ENCODE measurements around the gene SOX5. TPM values are rescaled to one million over a fixed set of nuclear protein-coding genes. Genes with fewer than 3 reads are reported as not detected.

The SOX5 gene
- total RNA-seq, 3 donors from 2014 or later: 10.5 to 42.1 (median 11.7) TPM

DNA sequence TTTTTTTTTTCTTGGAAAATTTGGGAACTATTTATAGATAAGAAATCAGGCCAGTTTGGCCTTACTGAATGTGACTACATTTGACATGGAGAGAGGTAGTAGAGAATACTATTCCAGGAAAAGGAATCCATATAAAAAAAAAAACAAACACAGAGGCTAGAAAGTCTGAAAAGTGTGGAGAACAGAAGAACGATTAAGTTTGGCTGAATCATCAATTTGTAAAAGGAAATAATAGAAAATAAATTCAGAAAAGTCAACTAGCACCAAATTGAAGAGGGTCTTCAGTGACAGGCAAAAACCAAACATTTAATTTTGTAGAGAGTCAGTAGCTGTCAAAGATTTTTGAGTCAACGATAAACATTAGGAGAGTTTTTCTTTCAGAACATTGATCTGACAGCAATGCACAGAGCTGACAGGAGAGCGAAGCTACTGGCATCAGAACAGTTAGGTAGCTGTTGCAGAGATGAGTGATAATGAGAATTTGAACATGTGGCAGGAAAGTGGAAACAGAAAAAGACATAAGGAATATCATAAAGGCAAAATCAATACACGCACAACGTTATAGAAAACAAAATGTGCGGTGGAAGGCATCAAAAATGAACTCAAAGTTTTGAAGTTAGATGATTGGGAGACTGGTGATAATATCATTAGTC lies 241.2 kb downstream of the SOX5 start:
- TF ChIP-seq POLR2A (IDR thresholded peaks at IDR 0.05): no peak
- TF ChIP-seq, protein P1, sequence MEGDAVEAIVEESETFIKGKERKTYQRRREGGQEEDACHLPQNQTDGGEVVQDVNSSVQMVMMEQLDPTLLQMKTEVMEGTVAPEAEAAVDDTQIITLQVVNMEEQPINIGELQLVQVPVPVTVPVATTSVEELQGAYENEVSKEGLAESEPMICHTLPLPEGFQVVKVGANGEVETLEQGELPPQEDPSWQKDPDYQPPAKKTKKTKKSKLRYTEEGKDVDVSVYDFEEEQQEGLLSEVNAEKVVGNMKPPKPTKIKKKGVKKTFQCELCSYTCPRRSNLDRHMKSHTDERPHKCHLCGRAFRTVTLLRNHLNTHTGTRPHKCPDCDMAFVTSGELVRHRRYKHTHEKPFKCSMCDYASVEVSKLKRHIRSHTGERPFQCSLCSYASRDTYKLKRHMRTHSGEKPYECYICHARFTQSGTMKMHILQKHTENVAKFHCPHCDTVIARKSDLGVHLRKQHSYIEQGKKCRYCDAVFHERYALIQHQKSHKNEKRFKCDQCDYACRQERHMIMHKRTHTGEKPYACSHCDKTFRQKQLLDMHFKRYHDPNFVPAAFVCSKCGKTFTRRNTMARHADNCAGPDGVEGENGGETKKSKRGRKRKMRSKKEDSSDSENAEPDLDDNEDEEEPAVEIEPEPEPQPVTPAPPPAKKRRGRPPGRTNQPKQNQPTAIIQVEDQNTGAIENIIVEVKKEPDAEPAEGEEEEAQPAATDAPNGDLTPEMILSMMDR (IDR thresholded peaks at IDR 0.05): no peak
- no peak for TF ChIP-seq POLR2AphosphoS5 (IDR thresholded peaks at IDR 0.05)
- no peaks in the 10 kb centered on the region for H3K9me3 ChIP-seq
- no peak for DNase-seq (ENCODE audit: low spot score in 2 of 2)
- no peak overlapping the region for H3K27ac ChIP-seq
- intact Hi-C loops (cut with DNase I; ENCODE audit: low total_unique reads): no loop called here
- no peak overlapping the region for H3K4me3 ChIP-seq
- no peaks in the 10 kb centered on the region for H3K36me3 ChIP-seq
- no peaks in the 10 kb centered on the region for H3K4me1 ChIP-seq
- H3K27me3 ChIP-seq: no peaks in the 10 kb centered on the region

DNA sequence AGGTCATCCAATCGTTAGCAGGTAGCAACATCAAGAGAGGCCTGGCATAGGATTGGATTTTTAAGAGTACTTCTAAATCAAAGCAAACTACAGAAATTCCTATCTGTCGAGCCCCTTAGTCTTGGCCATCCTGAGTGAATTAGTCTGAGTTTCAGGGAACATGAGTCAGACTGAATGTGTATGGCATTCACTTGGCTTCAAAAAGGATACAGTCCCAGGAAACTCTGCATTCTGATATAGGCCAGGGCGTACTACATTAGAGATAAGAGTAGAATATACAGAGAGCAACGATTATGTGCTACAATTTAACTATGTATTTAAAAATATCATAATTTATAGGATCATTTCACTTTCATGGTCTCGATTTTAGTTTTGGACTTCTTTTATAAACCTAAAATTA lies 242.2 kb downstream of the SOX5 start:
- no peaks in the 10 kb centered on the region for H3K4me1 ChIP-seq
- no peaks in the 10 kb centered on the region for H3K27me3 ChIP-seq
- H3K36me3 ChIP-seq: no peaks in the 10 kb centered on the region
- intact Hi-C loops (cut with DNase I; ENCODE audit: low total_unique reads): no loop called here
- no peak overlapping the region for H3K4me3 ChIP-seq
- no peak for TF ChIP-seq POLR2AphosphoS5 (IDR thresholded peaks at IDR 0.05)
- no peak for TF ChIP-seq POLR2A (IDR thresholded peaks at IDR 0.05)
- TF ChIP-seq, protein P1 (IDR thresholded peaks at IDR 0.05): no peak
- no peaks in the 10 kb centered on the region for H3K9me3 ChIP-seq
- no peak overlapping the region for H3K27ac ChIP-seq
- no peak for DNase-seq (ENCODE audit: low spot score in 2 of 2)

DNA sequence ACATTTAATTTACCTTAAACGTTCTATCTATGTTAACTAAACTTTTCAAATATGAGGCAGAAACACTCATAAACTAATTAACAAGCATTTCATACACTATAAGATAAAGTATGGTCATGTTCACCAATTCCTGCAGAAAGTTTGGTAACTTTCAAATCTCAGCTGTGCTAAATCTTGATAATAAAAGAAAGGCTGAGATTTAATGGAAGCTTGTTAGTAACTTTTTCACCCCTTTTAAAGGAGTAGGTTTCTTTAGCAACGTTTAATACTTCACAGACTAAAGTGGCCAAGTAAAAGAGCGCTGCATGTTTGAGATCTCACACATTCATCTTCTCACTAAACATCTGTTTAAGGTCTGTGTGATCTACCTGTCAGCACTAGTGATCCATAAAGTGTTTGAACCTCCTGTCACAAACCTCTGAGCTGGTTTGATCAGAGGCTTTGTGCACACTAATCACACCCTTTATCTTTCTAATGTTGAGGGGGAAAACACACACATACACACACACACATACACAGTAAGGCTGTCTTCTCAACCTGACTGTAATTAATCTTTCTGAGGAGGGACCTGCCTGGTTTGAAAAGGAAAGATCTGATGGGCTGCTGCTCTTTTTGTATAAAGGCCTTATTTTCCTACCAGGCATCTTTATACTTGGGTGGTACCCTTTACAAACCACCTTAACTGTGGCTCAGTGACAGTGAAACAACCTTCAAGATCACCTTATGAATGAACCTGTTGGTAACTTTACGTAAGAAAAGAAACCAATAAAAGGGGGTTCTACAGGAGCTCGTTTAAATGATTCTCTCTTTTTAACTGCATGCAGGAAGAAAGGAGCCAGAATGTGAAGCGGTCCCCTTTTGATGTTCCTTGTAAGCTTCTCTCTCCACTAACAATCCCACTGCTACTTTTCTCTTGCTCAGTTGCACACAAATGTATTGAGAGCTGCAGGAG lies 244.2 kb downstream of the SOX5 start:
- H3K36me3 ChIP-seq: no peaks in the 10 kb centered on the region
- intact Hi-C loops (cut with DNase I; ENCODE audit: low total_unique reads): no loop called here
- H3K9me3 ChIP-seq: no peaks in the 10 kb centered on the region
- no peak for TF ChIP-seq POLR2AphosphoS5 (IDR thresholded peaks at IDR 0.05)
- no peak for TF ChIP-seq POLR2A (IDR thresholded peaks at IDR 0.05)
- TF ChIP-seq, protein P1 (IDR thresholded peaks at IDR 0.05): no peak
- H3K27me3 ChIP-seq: no peaks in the 10 kb centered on the region
- H3K4me1 ChIP-seq: no peaks in the 10 kb centered on the region
- H3K4me3 ChIP-seq: no peak overlapping the region
- H3K27ac ChIP-seq: no peak overlapping the region
- DNase-seq (ENCODE audit: low spot score in 2 of 2): no peak

DNA sequence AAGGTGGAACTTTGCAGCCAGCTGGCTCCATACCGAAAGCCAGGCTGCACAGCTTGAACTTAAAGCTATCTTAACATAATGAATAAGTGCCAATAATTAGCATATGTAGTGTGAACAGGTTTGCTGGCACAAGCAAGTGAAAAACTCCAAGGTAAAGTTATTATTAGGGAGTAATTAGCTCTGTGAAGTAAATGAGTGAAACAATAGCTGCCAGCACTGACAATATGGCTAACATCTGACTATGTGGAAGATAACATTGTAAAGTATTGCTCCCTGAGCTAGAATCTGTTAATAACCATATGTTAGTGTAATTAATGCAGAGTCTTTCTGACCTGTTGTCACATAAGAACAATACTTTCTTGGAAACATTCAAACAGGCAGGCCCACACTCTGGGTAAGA lies 246.4 kb downstream of the SOX5 start:
- TF ChIP-seq, protein P1 (IDR thresholded peaks at IDR 0.05): no peak
- TF ChIP-seq POLR2A (IDR thresholded peaks at IDR 0.05) (no peak), POLR2AphosphoS5 (IDR thresholded peaks at IDR 0.05) (no peak)
- H3K4me3 ChIP-seq: no peak overlapping the region
- intact Hi-C loops (cut with DNase I; ENCODE audit: low total_unique reads): no loop called here
- no peaks in the 10 kb centered on the region for H3K4me1 ChIP-seq
- DNase-seq (ENCODE audit: low spot score in 2 of 2): no peak
- no peaks in the 10 kb centered on the region for H3K36me3 ChIP-seq
- no peak overlapping the region for H3K27ac ChIP-seq
- no peaks in the 10 kb centered on the region for H3K9me3 ChIP-seq
- H3K27me3 ChIP-seq: no peaks in the 10 kb centered on the region

DNA sequence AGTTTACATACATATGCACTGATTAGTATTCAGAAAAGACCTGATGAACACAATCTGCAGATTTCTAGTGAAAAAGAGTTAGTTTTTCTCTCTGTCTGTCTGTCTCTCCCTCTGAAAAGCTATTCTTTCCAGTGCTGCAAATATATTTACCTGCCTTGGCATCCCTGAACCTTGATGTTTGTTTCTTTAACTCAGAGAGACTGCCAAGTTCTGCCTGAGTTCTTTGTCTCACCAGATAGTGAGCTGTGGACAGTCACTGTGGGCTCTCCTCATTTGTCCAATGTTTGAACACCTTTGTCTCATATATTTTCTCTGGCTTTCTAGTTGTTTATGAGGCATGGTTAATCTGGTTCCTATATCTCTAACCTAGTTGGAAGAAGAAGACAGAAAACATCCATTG lies 250.4 kb downstream of the SOX5 start:
- TF ChIP-seq, protein P1 (IDR thresholded peaks at IDR 0.05): no peak
- no peak for TF ChIP-seq POLR2A (IDR thresholded peaks at IDR 0.05)
- TF ChIP-seq POLR2AphosphoS5 (IDR thresholded peaks at IDR 0.05): no peak

More for the DNA sequence above, 250.4 kb downstream of the SOX5 start:
- no peak for DNase-seq (ENCODE audit: low spot score in 2 of 2)
- H3K27me3 ChIP-seq: no peaks in the 10 kb centered on the region
- H3K4me3 ChIP-seq: no peak overlapping the region
- H3K4me1 ChIP-seq: no peaks in the 10 kb centered on the region
- no peaks in the 10 kb centered on the region for H3K36me3 ChIP-seq
- no peak overlapping the region for H3K27ac ChIP-seq
- intact Hi-C loops (cut with DNase I; ENCODE audit: low total_unique reads): no loop called here
- H3K9me3 ChIP-seq: peaks cover 0 to 8% of the 10 kb centered on the region in 2 donors

Measured in breast epithelium (tissue), 4 donors.